ENCODE measurements around the gene ZNF605.

DNA sequence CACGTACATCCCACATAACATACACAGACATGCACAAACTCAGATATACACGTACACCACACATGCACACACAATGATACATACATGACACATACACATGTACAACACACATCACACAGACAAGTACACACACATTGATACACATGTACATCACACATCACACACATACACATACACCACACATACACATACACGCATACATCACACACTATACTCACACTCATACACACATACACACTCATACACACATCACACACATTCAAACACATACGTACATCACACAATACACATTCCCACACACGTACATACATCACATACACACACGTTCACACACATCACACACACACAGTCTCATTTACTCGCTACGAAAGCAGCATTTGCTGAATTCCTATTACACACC lies 4.5 kb downstream of the ZNF605 start:
- TF ChIP-seq SIN3A (IDR thresholded peaks at IDR 0.05; ENCODE audit: borderline replicate concordance, insufficient read depth, low read length) = no peak
- no peak for TF ChIP-seq TAF1 (IDR thresholded peaks at IDR 0.05; ENCODE audit: borderline replicate concordance, insufficient read depth, low read length)
- TF ChIP-seq POLR2AphosphoS5 (IDR thresholded peaks at IDR 0.05; ENCODE audit: low read depth, low read length) = no peak
- TF ChIP-seq REST (IDR thresholded peaks at IDR 0.05; ENCODE audit: insufficient read depth in 1 of 2, low read depth in 2 of 2, low read length in 2 of 2) = no peak

Data from PFSK-1 (cell line).